Measurements from ENCODE around the gene ZNF146.

GRCh38 chr19:36196249-36196648, 18.7 kb upstream of the ZNF146 start:
- TF ChIP-seq CTCF (conservative IDR thresholded peaks at IDR 0.05 in 1 of 2, IDR thresholded peaks at IDR 0.05 in 1 of 2; ENCODE audit: extremely low read depth in 1 of 2, insufficient read depth in 1 of 2, low read depth in 1 of 2, low read length in 2 of 2) (no peak), EZH2 (IDR thresholded peaks at IDR 0.05; ENCODE audit: borderline replicate concordance, low read length) (no peak)

Data from mammary epithelial cell (primary cell).